HCT116 (cell line): Measurements from ENCODE around the gene LASP1NB.

Experiments used
- ATAC-seq: fragments of 200-7000 bp; cut with Tn5 transposase; 2 replicates; pipeline ENCODE4 v1.9.1; 2020; ENCODE audit warnings: mild to moderate bottlenecking, moderate library complexity
- BruUV-seq: library from RNA; stranded (reverse); fragments of 400-500 nt; replicated peaks from 2 replicates; lab custom pipeline; 2021; lab: Mats Ljungman, UMichigan
- CTCF ChIA-PET: fragments of 300-600 bp; sonication (Branson Sonifier 250); formaldehyde crosslinking; loops from one replicate; lab custom pipeline; 2021; ENCODE audit warnings: antibody characterized with exemption; lab: Charles Lee
- POLR2A ChIA-PET: fragments of 300-600, 350-600 bp; sonication (Branson Sonifier 250); formaldehyde crosslinking; loops from one replicate; lab custom pipeline; 2021; ENCODE audit warnings: antibody characterized with exemption; lab: Charles Lee
- RAD21 ChIA-PET, 2 experiments: fragments of 300-600 bp; sonication (Branson Sonifier 250); formaldehyde crosslinking; loops; one replicate each; lab custom pipeline; 2023; ENCODE audit warnings: low total read pairs in 2 of 2; ENCODE audit not compliant: uncharacterized antibody in 2 of 2, unreplicated experiment in 2 of 2, low non-redundant PET in 1 of 2; lab: Charles Lee
- DNase-seq: peaks from one replicate; pipeline ENCODE4 v3.0.0-alpha.2; 2010; ENCODE audit warnings: low read depth, low spot score
- H2AFZ ChIP-seq: fragments of 200-600 bp; shearing (Covaris generic), sonication (generic); 2 replicates; pipeline ENCODE4 v1.6.1; 2017; ENCODE audit warnings: low read depth, mixed run types, mixed read lengths, antibody characterized with exemption, low read length; ENCODE audit not compliant: poor library complexity, severe bottlenecking
- H3K27ac ChIP-seq: 2 replicates; pipeline ENCODE4 v1.5.1; 2012; ENCODE audit warnings: low read depth, low read length
- H3K27me3 ChIP-seq: fragments of 200-600 bp; sonication (generic); 2 replicates; pipeline ENCODE4 v1.6.1; 2016; ENCODE audit warnings: mixed run types, low read length, mixed read lengths; ENCODE audit not compliant: insufficient read depth
- H3K36me3 ChIP-seq, 2 experiments: fragments of 200-500 bp in 1 of 2; fragments of 200-600 bp in 1 of 2; sonication (Bioruptor generic) in 1 of 2; sonication (generic) in 1 of 2; 2 replicates each; pipeline versions ENCODE4 v1.5.1 to v1.6.1; 2014 to 2016; ENCODE audit warnings: low read length in 2 of 2, inconsistent platforms in 1 of 2, mixed read lengths in 1 of 2, mixed run types in 1 of 2; ENCODE audit not compliant: insufficient read depth in 2 of 2, control insufficient read depth in 1 of 2
- H3K4me1 ChIP-seq, 2 experiments: fragments of 200-600 bp in 1 of 2; sonication (generic) in 1 of 2; 2 replicates each; pipeline versions ENCODE4 v1.5.1 to v1.6.1; 2012 to 2017; ENCODE audit warnings: low read length in 2 of 2, inconsistent platforms in 1 of 2, mild to moderate bottlenecking in 1 of 2, mixed read lengths in 1 of 2, mixed run types in 1 of 2, moderate library complexity in 1 of 2; ENCODE audit not compliant: insufficient read depth in 2 of 2, control insufficient read depth in 1 of 2
- H3K4me2 ChIP-seq: fragments of 200-600 bp; sonication (generic); 2 replicates; pipeline ENCODE4 v1.6.1; 2017; ENCODE audit warnings: mixed run types, low read length, mixed read lengths
- H3K4me3 ChIP-seq, 2 experiments: fragments of 200-600 bp in 1 of 2; sonication (generic) in 1 of 2; replicated peaks in 1 of 2; 2 replicates each; pipeline ENCODE4 v1.5.1; 2011 to 2016; ENCODE audit warnings: low read length in 2 of 2, control low read depth in 1 of 2, low read depth in 1 of 2, mild to moderate bottlenecking in 1 of 2, mixed read lengths in 1 of 2, mixed run types in 1 of 2
- H3K79me2 ChIP-seq: fragments of 200-600 bp; sonication (generic); 2 replicates; pipeline ENCODE4 v1.6.1; 2017; ENCODE audit warnings: mild to moderate bottlenecking, mixed run types, low read length, moderate library complexity, mixed read lengths; ENCODE audit not compliant: insufficient read depth
- H3K9ac ChIP-seq: fragments of 200-600 bp; sonication (generic); 2 replicates; pipeline ENCODE4 v1.6.1; 2016; ENCODE audit warnings: low read length, mixed read lengths
- H3K9me2 ChIP-seq: fragments of 200-600 bp; sonication (generic), shearing (Covaris generic); 2 replicates; pipeline ENCODE4 v1.6.1; 2017; ENCODE audit warnings: mixed run types, mild to moderate bottlenecking, moderate library complexity; ENCODE audit not compliant: insufficient read depth
- H3K9me3 ChIP-seq, 2 experiments: fragments of 200-500 bp in 1 of 2; fragments of 200-600 bp in 1 of 2; sonication (Bioruptor generic) in 1 of 2; sonication (generic) in 1 of 2; 2 replicates each; pipeline ENCODE4 v1.6.1; 2014 to 2017; ENCODE audit warnings: low read length in 2 of 2, mixed read lengths in 2 of 2, inconsistent platforms in 1 of 2, low read depth in 1 of 2, mild to moderate bottlenecking in 1 of 2, mixed run types in 1 of 2, moderate library complexity in 1 of 2; ENCODE audit not compliant: control insufficient read depth in 1 of 2, insufficient read depth in 1 of 2
- H4K20me1 ChIP-seq: fragments of 200-600 bp; sonication (generic), shearing (Covaris generic); 2 replicates; pipeline ENCODE4 v1.6.1; 2017; ENCODE audit warnings: mixed run types, mild to moderate bottlenecking, moderate library complexity; ENCODE audit not compliant: insufficient read depth
- CEBPB ChIP-seq: IDR thresholded peaks from 2 replicates; pipeline ENCODE4 v1.6.1; 2012; ENCODE audit warnings: low read depth
- EGR1 ChIP-seq: IDR thresholded peaks from 2 replicates; pipeline ENCODE4 v1.6.1; 2012; ENCODE audit warnings: low read depth
- ELF1 ChIP-seq: IDR thresholded peaks from 2 replicates; pipeline ENCODE4 v1.6.1; 2012; ENCODE audit warnings: low read depth, borderline replicate concordance
- EZH2 ChIP-seq: fragments of 200-600 bp; sonication (generic); IDR thresholded peaks from 2 replicates; pipeline ENCODE4 v1.6.1; 2017; ENCODE audit warnings: antibody characterized with exemption, mixed run types
- POLR2AphosphoS5 ChIP-seq: IDR thresholded peaks from 2 replicates; pipeline ENCODE4 v1.6.1; 2011; ENCODE audit warnings: mild to moderate bottlenecking, low read depth, low read length, moderate library complexity
- SIN3A ChIP-seq: IDR thresholded peaks from 2 replicates; pipeline ENCODE4 v1.6.1; 2012; ENCODE audit warnings: low read depth
- SRF ChIP-seq: IDR thresholded peaks from 2 replicates; pipeline ENCODE4 v1.6.1; 2012; ENCODE audit warnings: low read depth
- YY1 ChIP-seq: IDR thresholded peaks from 2 replicates; pipeline ENCODE4 v1.6.1; 2011; ENCODE audit warnings: low read length, low read depth, moderate library complexity, mild to moderate bottlenecking; ENCODE audit not compliant: insufficient replicate concordance; ENCODE audit errors: extremely low read depth
- ZBTB33 ChIP-seq: IDR thresholded peaks from 2 replicates; pipeline ENCODE4 v1.6.1; 2011; ENCODE audit warnings: mild to moderate bottlenecking, low read length, moderate library complexity; ENCODE audit not compliant: insufficient replicate concordance; ENCODE audit errors: extremely low read depth
- intact Hi-C: fragments of 100-400 bp; cut with micrococcal nuclease; formaldehyde crosslinking; loops from 2 replicates; pipeline ENCODE4 v1.10.0; 2022

LASP1NB gene

GRCh38 chr17:38919316-38920078, 5.9 kb upstream of the LASP1NB start:
- TF ChIP-seq ZBTB33 (no peak), YY1 (no peak), POLR2AphosphoS5 (no peak), SRF (no peak), CEBPB (no peak), EZH2 (no peak), EGR1 (no peak), SIN3A (no peak), ELF1 (no peak)
- Histone ChIP-seq H3K4me1 (peaks cover 6 to 15% of the 10 kb centered on the region in 2 experiments), H3K27me3 (no peaks in the 10 kb centered on the region), H2AFZ (no peak overlapping the region), H3K9ac (no peak overlapping the region), H3K36me3 (peaks cover 8 to 34% of the 10 kb centered on the region in 2 experiments; a peak in 3 of 4 replicates), H3K9me3 (no peaks in the 10 kb centered on the region), H3K4me2 (no peak overlapping the region), H3K79me2 (no peaks in the 10 kb centered on the region), H3K9me2 (no peaks in the 10 kb centered on the region), H3K4me3 (no peak overlapping the region), H4K20me1 (no peaks in the 10 kb centered on the region), H3K27ac (no peak overlapping the region)
- DNase-seq (no peak), ATAC-seq (no peak)
- intact Hi-C loops, result no loop called here
- POLR2A ChIA-PET, result no interaction called here
- RAD21 ChIA-PET, result no interaction called here
- no TSS peak for BruUV-seq
- CTCF ChIA-PET, result no interaction called here
